Right lung (tissue), 5 donors: ENCODE measurements around the gene SYMPK. TPM values are rescaled to one million over a fixed set of nuclear protein-coding genes. Genes with fewer than 3 reads are reported as not detected.

Experiments
- DNase-seq, 2 donors: peaks; one replicate each; pipeline ENCODE4 v3.0.0-alpha.2; 2013
- polyA plus RNA-seq, 5 donors: library from polyadenylated mRNA; unstranded; fragments of 120-200 nt; gene quantifications; one replicate each; pipeline versions ENCODE4 v1.2.1 to v1.2.3, GENCODE V29; 2013; ENCODE audit warnings: inconsistent platforms in 1 of 5, low replicate concordance in 1 of 5; ENCODE audit not compliant: insufficient read length in 5 of 5, insufficient read depth in 1 of 5

The SYMPK gene
- polyA plus RNA-seq, 5 donors, result 50.6 to 73.7 (median 64.0) TPM

DNA sequence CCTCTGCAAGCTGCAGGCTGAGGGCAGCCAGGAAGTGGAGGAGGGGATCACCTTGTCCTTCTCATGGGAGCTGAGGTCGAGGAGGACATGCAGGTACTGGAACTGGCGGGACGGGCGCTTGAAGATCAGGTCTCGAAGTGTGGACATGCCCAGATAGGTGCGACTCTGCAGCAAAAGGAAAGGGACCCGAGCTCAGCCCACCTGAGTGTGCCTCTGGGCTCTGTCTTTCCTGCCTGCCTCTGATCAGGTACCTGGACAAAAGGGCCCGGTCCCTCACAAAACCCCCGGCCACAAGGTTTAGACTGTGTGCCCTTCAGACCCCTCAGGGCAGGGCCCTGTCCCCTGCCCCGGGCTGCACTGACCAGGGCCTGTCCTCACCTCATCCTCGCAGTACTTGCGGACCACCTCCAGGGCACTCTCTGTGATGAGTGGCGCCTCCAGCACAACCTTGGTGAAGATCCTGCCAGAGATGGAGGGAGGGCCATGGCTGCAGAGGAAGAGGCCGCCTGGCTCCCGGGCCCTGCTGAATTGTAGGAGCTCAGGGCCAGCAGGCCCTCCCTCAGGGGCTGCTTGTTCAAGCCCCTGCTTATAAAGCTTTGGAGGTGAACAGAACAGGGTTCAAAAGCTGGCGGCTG, 35.4 kb downstream of the SYMPK start:
- no peak for DNase-seq

DNA sequence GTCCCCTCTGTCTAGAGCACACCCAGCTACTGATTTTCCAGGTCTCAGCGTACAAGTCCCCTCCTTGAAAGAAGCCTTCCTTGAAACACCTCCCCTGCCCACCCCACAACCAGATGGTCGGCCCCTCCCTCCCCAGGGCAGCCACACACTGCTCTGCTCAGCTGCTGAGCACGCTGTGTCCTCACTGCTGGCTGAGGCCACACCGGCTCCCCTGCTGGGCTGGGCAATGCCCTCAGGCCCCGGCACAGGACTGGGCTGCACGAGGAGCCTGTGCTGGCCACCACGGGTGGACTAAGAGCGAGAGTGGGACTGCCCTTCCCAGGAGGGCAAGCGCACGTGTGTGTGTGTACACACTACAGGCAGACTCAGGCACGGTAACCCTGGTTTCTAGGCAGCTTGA, 36.0 kb downstream of the SYMPK start:
- DNase-seq, result no peak

- DNase-seq, result no peak
Measured at GRCh38 chr19:45825917-45826893, 36.7 kb downstream of the SYMPK start.

DNA sequence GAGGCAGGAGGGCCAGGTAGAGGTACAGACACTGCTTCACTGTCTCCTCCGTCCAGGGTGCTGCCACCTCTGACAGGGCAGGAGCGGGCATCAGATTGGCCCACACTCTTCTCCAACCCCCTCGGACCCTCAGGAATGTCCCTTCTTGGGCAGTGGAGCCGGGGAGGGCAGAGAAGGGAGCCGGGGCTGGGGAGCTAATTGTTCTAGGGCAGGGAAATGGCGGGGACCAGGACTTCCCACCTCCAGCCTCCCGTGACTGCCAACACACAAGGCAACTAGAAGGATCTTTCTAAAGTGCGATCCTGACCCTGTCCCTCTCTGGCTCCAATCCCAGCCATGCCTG, 37.7 kb downstream of the SYMPK start:
- DNase-seq, result no peak

DNA sequence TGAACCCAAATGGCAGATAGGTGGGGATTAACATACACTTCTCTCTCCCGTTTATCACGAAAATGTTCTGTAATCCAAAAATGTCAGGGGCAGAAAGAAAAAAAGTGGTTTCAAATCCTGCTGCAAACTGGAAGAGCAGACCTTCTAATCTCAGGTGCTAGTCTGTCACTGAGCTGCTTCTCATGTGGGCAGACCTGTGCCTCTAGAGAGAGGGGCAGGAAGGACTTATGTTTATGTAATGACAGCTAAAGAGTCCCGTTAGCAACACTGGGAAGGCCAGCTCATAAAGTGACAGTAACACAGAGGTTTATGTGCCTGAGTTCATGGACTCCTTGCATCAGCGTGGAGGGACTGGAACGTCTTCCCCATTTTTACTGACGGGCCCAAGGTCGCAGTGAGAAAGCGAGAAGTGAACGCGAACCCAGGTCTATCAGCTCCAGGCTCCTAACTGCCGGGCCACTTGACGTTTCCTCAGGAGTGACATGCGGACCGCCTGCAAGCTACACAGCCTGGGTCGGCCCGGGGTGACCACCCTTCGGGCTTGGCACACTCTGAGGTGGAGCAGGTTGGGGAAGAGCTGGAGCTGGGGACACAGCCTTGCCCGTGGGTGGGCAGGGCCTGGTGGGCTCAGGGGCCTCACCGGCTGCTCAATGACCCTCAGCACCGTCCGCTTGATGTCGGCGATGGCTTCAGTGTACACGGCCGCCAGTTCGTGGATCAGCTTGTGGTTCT, 38.2 kb downstream of the SYMPK start:
- no peak for DNase-seq

GRCh38 chr19:45824041-45824471, 38.9 kb downstream of the SYMPK start:
- no peak for DNase-seq

- no peak for DNase-seq
Measured at GRCh38 chr19:45823182-45823581, 39.8 kb downstream of the SYMPK start.

- DNase-seq, result no peak
Measured at GRCh38 chr19:45822716-45823115, 40.2 kb downstream of the SYMPK start.

GRCh38 chr19:45821570-45821969, 41.4 kb downstream of the SYMPK start:
- no peak for DNase-seq

DNA sequence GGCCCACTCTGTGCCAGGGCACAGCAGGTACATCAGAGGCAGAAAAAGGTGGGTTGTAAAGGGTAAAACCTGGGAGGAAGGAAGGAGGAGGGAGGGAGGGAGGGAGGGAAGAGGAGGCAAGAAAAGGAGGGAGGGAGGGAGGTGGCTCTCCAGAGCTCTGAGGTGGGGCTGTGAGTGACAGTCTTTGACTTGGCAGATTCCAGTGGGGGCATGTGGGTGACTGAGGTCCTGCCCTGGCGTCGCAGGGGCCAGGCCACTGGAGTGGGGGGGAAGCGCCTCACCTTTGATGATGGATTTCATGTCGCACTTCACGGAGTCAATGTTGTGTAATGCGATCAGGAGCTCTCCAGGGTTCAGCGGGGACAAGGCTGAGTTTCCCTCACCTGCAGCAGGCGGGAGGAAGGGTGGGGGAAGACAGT, 41.8 kb downstream of the SYMPK start:
- no peak for DNase-seq

- DNase-seq, result no peak
Measured at GRCh38 chr19:45820413-45821102, 42.4 kb downstream of the SYMPK start.

GRCh38 chr19:45819769-45820168, 43.2 kb downstream of the SYMPK start:
- no peak for DNase-seq

- DNase-seq, result no peak
Measured at GRCh38 chr19:45817725-45818301, 45.1 kb downstream of the SYMPK start.

- DNase-seq, result peak; percentile 84 to 89
Measured at GRCh38 chr19:45817010-45817724, 45.8 kb downstream of the SYMPK start.

DNA sequence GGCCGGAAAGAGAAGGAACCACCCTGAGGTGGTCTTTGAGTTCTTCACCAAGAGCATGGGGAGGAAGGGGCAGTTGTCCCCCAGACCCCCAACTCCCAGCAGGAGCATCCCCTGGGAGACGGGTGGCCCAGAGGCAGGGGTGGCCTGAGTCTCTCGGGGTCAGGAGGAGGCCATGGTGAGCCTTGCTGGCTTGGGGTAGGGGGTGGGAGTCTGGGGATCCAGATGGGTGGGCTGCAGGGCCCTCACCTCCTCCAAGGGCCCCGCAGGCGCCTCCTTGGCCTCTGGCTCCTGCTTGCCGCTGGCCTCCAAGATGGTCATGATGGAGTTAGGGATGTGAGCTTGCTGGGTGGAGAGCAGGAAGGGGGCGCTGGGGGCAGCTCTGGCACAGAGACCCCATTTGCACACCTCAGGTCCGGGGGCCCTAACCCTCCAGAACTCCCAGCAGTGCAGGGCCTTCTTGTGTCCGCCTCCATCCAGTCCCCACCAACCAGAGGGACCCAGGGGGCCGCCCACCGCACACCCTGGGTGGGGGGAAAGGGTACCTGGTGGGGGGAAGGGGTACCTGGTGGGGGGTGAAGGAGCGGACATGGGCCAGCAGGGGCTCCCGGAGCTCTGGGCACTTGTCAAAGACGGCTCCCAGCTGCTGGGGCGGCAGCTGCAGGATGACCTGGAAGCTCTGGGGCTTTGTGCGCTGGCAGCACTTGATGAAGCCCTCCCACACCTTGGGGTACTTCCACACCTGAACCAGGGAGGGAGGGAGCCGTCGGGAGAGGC, 46.5 kb downstream of the SYMPK start:
- no peak for DNase-seq

DNA sequence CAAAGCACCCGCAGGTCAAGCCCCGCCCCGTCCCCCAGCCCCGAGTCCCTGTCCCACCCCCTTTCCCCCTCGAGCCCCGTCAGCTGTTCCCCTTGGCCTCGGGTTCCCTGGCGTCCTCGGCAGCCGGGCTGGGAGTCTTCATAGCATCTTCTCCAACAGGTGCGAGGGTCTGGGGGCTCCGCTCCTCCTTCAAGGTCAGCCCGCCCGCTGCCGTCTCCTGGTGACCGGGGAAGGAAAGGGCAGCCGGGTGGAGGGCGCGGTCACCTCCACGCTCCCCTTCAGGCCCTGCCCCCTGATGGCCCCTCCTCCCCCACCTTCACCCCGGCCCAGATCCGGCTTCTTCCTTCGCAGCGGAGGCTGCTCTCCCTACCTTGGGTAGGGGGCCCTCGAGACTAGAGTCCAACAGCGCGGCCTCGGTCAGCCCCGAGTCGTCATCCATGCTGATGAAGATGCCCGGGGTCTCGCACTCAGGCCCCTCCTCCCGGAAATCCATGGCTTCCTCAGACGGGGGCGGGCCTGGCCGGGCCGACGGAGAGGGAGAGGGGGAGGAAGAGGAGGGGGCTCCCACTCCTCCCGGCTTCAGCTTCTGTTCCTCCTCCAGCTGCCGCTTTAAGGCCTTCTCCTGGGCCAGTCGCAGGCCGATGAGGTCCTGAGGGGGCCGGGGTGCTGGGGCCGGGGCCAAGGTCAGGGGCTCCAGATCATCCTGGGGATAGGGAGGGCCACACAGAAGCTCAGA, 47.3 kb downstream of the SYMPK start:
- peak; percentile 23 to 41 for DNase-seq

DNA sequence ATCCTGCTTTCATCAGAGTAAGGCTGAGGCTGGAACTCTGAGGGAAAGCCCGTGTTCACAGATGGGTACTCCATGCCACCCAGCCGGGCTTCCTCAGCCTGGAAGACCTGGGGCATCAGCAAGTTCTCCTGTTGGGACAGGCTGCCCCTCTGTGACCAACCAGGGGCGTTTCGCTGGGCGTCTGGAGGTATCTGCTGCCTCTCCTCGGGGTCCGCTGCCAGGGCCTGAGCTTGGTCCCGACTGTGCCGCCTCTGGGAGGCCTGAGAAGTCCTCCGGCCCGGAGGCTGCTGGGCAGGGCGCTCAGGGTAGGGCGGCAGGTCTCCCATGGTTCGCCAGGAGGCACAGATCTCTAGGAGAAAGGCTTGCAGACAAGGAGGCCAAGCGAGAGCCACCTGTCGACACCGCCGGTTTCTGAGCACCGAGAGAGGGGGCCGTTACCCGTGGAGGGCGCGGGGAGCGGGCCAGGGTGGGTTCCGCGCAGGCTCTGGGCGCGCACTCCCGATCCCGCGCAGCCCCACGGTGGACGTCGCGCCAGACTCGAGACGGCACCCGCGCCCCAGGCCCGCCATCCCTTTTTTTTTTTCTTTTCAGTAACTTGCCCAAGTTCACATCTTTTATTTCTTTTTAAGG, 48.0 kb downstream of the SYMPK start, which contains the start of gene RSPH6A:
Gene RSPH6A, minus strand, starts transcription at position 458 of the 630 bp plus-strand sequence. Its CDS starts 132 bp downstream, at position 326.
- DNase-seq, result no peak

DNA sequence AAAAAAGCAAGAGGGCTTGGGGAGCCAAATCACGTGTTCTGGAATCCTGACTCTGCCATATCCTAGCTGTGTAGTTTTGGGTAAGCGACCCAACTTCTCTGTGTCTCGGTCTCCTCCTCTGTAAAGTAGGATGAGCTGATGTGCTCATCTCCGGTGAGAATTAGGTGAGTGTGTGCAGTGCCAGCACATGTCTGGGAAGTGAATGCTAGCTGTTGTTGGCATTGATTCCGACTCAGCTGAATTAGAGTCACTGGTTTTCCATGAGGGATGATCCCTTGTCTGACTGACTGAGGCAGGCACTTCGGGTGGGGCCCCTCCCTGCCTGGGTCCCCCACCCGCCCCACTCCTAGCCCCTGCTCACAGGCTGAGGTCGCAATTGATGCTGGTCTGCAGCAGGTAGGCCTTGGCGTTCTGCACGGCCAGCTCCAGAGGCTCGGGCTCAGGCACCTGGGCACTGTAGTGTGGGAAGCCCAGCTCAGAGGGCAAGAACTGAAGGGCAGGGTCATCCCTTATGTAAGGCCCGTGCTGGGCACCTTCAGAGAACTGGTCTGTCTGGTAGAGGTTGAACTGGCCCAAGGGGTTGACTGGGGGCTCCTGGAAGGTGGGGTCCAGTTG, 48.7 kb downstream of the SYMPK start:
- DNase-seq, result no peak
